ENCODE results near the gene UQCC3.
A peak's percentile ranks its signal among the peaks of the same experiment; 100 is the strongest.
"Not testable (repeated sequence)": the region's sequence is repeated elsewhere in the genome, so short reads cannot be mapped to it uniquely, and the experiment has no call there.

Gene UQCC3

DNA sequence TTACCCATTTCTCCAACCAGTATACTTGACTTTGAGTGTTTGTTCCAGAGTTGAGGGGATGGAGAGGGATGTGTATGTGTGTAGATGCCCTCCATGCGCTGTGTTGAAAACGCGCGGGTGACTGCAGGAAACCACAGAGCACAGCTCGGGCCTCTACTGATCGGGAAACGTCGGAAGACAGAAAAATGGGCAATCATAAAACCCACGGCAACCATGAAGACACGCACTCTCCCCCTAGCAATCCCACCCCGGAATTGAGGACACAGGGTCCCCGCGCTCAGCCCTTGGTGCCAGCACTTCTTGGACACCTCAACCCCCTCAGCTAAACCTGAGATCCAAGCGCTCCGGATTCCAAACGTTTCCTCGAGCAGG, 251 bp upstream of the UQCC3 start:
- Histone ChIP-seq H3K79me2 (ENCODE audit: insufficient read depth, low read length) (peaks cover 73% of the 10 kb centered on the region), H3K4me2 (ENCODE audit: low read depth, low read length, poor library complexity, severe bottlenecking) (peak overlapping the region; percentile 87), H4K20me1 (ENCODE audit: insufficient read depth, low read length, poor library complexity, severe bottlenecking) (peaks cover 23% of the 10 kb centered on the region), H3K9me2 (replicated peaks; ENCODE audit: low read depth, low read length) (no peaks in the 10 kb centered on the region), H3K27me3 (ENCODE audit: insufficient read depth, low read length, poor library complexity, severe bottlenecking) (no peaks in the 10 kb centered on the region), H3F3A (ENCODE audit: low read depth) (no peaks in the 10 kb centered on the region; the same call in 1 of the 2 replicates), H2AFZ (ENCODE audit: low read length) (peak overlapping the region; percentile 91), H3K9me3 (ENCODE audit: insufficient read depth, low read depth, low read length) (no peaks in the 10 kb centered on the region), H3K36me3 (ENCODE audit: insufficient read depth, low read length) (no peaks in the 10 kb centered on the region; the same call in 1 of the 2 replicates), H3K4me3 (ENCODE audit: low read length, poor library complexity, severe bottlenecking) (peak overlapping the region; percentile 80), H3K9ac (ENCODE audit: low read depth, low read length, poor library complexity, severe bottlenecking) (peak overlapping the region; percentile 91), H3K4me1 (ENCODE audit: insufficient read depth, low read length, poor library complexity, severe bottlenecking) (peaks cover 42% of the 10 kb centered on the region)
- TF ChIP-seq EZH2phosphoT487 (IDR thresholded peaks at IDR 0.05; ENCODE audit: borderline replicate concordance) (no peak), CTCF (conservative IDR thresholded peaks at IDR 0.05; ENCODE audit: low read length) (no peak)

GRCh38 chr11:62673196-62673525, 1.7 kb downstream of the UQCC3 start:
- no peak for TF ChIP-seq CTCF (conservative IDR thresholded peaks at IDR 0.05; ENCODE audit: low read length)
- Histone ChIP-seq H3K4me3 (ENCODE audit: low read length, poor library complexity, severe bottlenecking) (peak overlapping the region; percentile 80), H4K20me1 (ENCODE audit: insufficient read depth, low read length, poor library complexity, severe bottlenecking) (peaks cover 30% of the 10 kb centered on the region), H3K4me1 (ENCODE audit: insufficient read depth, low read length, poor library complexity, severe bottlenecking) (peaks cover 42% of the 10 kb centered on the region), H3K9me2 (replicated peaks; ENCODE audit: low read depth, low read length) (no peaks in the 10 kb centered on the region), H3K36me3 (ENCODE audit: insufficient read depth, low read length) (no peaks in the 10 kb centered on the region; the same call in 1 of the 2 replicates), H3K27me3 (ENCODE audit: insufficient read depth, low read length, poor library complexity, severe bottlenecking) (no peaks in the 10 kb centered on the region), H3F3A (ENCODE audit: low read depth) (no peaks in the 10 kb centered on the region; the same call in 1 of the 2 replicates), H3K9ac (ENCODE audit: low read depth, low read length, poor library complexity, severe bottlenecking) (peak overlapping the region; percentile 91), H2AFZ (ENCODE audit: low read length) (no peak overlapping the region), H3K4me2 (ENCODE audit: low read depth, low read length, poor library complexity, severe bottlenecking) (peak overlapping the region; percentile 87), H3K9me3 (ENCODE audit: insufficient read depth, low read depth, low read length) (no peaks in the 10 kb centered on the region), H3K79me2 (ENCODE audit: insufficient read depth, low read length) (peaks cover 74% of the 10 kb centered on the region)

GRCh38 chr11:62675415-62675814, 3.9 kb downstream of the UQCC3 start:
- not testable (repeated sequence) for H3F3A ChIP-seq (ENCODE audit: low read depth); H3K27me3 ChIP-seq (ENCODE audit: insufficient read depth, low read length, poor library complexity, severe bottlenecking); H3K9me3 ChIP-seq (ENCODE audit: insufficient read depth, low read depth, low read length); H3K9ac ChIP-seq (ENCODE audit: low read depth, low read length, poor library complexity, severe bottlenecking); H3K4me3 ChIP-seq (ENCODE audit: low read length, poor library complexity, severe bottlenecking); H3K36me3 ChIP-seq (ENCODE audit: insufficient read depth, low read length); H3K4me2 ChIP-seq (ENCODE audit: low read depth, low read length, poor library complexity, severe bottlenecking); H2AFZ ChIP-seq (ENCODE audit: low read length); H3K9me2 ChIP-seq (replicated peaks; ENCODE audit: low read depth, low read length)
- peaks cover 33% of the 10 kb centered on the region for H4K20me1 ChIP-seq (ENCODE audit: insufficient read depth, low read length, poor library complexity, severe bottlenecking)
- peaks cover 35% of the 10 kb centered on the region for H3K4me1 ChIP-seq (ENCODE audit: insufficient read depth, low read length, poor library complexity, severe bottlenecking)
- H3K79me2 ChIP-seq (ENCODE audit: insufficient read depth, low read length) = peaks cover 67% of the 10 kb centered on the region

- Histone ChIP-seq H3K4me2 (ENCODE audit: low read depth, low read length, poor library complexity, severe bottlenecking) (peak overlapping the region; percentile 85), H4K20me1 (ENCODE audit: insufficient read depth, low read length, poor library complexity, severe bottlenecking) (peaks cover 33% of the 10 kb centered on the region), H3K9ac (ENCODE audit: low read depth, low read length, poor library complexity, severe bottlenecking) (peak overlapping the region; percentile 90), H3K9me3 (ENCODE audit: insufficient read depth, low read depth, low read length) (no peaks in the 10 kb centered on the region), H3K4me3 (ENCODE audit: low read length, poor library complexity, severe bottlenecking) (peak overlapping the region; percentile 91), H3K36me3 (ENCODE audit: insufficient read depth, low read length) (no peaks in the 10 kb centered on the region; the same call in 1 of the 2 replicates), H3K79me2 (ENCODE audit: insufficient read depth, low read length) (peaks cover 57% of the 10 kb centered on the region), H3K27me3 (ENCODE audit: insufficient read depth, low read length, poor library complexity, severe bottlenecking) (no peaks in the 10 kb centered on the region), H2AFZ (ENCODE audit: low read length) (no peak overlapping the region), H3K9me2 (replicated peaks; ENCODE audit: low read depth, low read length) (no peaks in the 10 kb centered on the region), H3K4me1 (ENCODE audit: insufficient read depth, low read length, poor library complexity, severe bottlenecking) (peaks cover 29% of the 10 kb centered on the region), H3F3A (ENCODE audit: low read depth) (no peaks in the 10 kb centered on the region)
- TF ChIP-seq CTCF (conservative IDR thresholded peaks at IDR 0.05; ENCODE audit: low read length) (no peak), EZH2phosphoT487 (IDR thresholded peaks at IDR 0.05; ENCODE audit: borderline replicate concordance) (no peak)
Observed at GRCh38 chr11:62676698-62677097, 5.2 kb downstream of the UQCC3 start.

Data from Loucy (cell line).